NCI-H69 (cell line): ENCODE data around the gene THRA.

Experiments used
- DNase-seq: peaks from one replicate; lab custom pipeline; 2025; lab: John Stamatoyannopoulos, UW

Gene THRA

DNA sequence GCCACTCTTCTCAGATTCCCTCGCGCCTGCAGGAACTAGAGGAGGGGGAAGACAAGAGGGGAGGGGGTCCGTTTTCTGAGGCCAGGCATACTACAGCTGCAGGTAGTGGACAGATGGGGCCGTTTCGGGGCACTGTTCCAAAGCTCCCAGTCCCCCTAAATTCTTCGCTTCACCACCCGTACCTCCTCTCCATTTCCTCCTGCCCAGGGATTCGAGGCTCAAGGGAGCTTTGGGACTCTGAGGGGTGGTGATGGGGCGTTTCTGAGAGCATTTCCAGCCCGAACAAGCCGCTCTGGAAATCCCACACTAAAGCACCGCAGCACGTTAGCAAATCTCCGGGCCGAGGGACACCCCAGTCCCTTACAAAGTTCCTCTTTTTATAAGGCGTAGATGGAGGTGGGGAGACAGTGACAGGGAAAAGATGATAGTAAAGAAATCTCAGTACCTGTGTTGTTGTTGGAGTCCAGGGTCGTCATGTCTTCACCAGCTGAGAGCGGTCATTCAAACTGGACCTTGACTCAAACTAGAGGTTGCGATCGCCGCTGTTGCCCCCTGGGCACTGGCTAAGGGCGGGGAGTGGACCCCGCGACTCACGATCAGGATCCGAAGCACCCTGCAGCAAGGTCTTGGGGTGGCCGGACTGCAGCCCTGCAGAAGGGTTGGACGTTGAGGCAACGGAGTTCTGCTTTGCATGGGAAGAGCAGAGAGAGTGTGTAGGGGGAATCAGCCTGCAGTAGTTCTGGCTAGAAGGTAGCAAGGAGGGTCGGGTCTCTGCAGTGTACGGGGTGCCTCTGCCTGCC, 37.1 kb downstream of the THRA start:
- DNase-seq: no peak

DNA sequence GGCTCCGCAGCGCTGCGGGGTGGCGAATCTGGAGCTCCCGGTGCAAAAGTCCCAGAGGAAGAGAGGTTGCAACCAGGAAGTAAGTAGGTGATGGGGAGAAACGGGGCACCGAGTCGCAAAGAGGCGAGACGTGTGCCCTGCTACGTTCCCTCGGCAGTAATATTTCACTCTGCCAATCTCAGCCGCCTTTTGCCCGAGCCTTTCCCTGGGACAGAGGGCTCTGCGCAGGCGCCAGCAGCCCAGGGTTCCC, 37.6 kb downstream of the THRA start, which contains the start of gene NR1D1:
Gene NR1D1 (minus strand): TSS at position 171 of the 250 bp plus-strand sequence. CDS start 495 bp downstream, outside the sequence.
- no peak for DNase-seq

DNA sequence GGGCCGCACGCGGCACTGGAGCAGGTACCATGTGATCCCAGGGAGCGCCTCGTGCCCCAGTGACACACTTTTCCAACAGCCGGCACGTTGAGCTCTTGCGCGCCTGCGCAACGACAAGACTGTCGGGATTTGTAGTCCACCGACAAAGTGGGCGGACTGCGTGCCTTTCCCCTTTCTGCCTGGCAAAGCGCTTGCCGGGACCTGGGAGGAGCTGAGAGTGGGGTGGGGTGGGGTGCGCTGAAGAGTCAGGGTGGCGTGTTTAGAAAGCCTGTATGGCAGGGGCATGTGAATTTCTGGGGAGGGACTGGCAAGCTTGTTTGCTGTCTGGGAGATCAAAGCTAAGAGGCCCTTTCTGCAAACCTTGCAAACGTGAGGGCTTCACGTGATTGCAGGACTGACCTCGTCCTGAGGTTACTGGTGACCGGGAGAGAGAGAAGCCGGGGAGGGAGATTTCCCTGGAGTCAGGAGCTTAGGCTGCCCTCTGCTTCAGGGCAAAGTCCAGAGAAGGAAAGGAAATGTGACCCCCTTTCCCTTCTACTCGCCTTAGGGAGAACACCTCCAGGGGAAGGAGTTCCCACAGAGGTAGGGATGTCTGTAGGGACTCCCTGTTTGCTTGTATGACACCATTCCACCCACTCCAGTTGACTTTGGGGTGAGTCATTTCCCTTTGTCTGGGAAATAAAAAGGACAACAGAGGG, 38.1 kb downstream of the THRA start:
- DNase-seq: peak; percentile 95

DNA sequence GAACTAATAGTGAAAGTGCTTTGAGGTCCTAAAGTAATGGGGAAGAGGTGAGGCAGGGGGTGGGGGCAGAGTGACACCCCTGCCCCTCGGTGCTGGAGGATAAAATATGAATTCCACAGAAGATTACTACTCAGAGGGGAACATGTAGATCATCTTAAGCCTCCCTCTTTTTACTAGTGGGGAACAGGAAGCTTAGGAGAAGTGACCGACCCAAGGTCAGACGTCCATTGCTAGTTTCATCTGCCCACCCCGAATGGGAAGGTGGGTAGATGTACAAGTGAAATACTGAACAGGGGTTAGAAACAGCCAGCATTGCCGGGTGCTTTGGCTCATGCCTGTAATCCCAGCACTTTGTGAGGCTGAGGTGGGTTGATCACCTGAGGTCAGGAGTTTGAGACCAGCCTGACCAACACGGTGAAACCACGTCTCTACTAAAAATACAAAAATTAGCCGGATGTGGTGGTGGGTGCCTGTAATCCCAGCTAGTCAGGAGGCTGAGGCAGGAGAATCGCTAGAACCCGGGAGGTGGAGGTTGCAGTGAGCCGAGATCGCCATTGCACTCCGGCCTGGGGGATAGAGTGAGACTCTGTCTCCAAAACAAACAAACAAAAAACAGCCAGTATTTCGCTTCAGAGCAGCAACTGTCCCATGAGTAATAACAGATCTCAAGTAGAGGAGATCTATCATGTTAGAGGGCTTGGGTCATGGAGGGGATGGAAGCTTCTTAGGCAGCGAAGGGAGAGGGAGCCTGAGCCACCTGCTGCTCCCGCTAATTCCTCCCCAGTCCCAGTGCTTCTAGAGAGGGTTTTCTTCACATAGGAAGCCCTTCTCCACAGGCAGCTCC, 38.8 kb downstream of the THRA start:
- DNase-seq: no peak

DNA sequence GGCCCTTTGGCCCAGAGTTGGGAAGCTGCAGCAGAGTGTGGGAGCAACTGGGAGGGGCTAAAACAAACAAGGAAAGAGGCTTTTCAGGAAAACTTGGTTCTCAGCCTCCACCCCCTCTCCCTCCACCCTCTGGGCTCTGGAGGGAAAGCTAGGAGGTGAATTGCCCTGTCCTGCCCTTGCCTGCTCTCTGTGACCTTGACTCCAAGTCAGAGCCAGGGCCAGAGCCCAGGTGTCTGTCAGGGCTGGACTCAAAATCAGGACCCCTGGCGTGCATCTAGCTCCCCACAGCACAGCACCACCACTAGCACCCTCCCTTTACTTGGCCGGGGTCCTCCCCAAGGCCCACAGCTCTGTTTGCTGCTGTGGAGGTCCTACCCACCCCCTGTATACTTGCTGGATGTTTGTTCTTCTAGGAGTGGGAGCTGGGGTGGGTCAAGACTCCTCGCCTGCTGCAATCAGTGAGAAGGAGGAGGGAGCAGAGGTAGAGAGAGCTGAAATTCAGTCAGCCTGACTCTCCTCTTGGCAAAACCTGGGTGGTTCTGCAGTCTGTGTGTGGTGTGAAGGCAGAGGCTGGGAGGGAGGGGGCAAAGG, 40.4 kb downstream of the THRA start:
- no peak for DNase-seq

DNA sequence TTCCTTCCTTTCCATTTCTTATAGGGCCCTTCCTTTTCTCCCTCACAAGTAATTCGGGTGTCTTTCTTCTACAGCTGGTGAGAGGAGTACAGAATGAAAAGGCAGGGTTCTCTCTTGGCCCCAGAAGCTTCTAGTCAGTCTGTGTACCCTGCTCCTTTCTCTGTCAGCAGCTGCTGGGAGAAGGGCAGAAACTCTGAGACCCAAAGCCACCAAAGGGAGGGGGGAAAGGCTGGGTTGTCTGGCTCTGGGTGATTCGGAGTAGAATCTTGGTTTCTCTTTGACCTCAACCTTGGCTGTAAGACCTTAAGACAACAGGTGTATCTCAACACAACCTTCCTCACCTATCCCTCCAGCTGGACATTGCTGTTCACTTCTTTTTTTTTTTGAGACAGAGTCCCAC, 40.9 kb downstream of the THRA start:
- DNase-seq: no peak

DNA sequence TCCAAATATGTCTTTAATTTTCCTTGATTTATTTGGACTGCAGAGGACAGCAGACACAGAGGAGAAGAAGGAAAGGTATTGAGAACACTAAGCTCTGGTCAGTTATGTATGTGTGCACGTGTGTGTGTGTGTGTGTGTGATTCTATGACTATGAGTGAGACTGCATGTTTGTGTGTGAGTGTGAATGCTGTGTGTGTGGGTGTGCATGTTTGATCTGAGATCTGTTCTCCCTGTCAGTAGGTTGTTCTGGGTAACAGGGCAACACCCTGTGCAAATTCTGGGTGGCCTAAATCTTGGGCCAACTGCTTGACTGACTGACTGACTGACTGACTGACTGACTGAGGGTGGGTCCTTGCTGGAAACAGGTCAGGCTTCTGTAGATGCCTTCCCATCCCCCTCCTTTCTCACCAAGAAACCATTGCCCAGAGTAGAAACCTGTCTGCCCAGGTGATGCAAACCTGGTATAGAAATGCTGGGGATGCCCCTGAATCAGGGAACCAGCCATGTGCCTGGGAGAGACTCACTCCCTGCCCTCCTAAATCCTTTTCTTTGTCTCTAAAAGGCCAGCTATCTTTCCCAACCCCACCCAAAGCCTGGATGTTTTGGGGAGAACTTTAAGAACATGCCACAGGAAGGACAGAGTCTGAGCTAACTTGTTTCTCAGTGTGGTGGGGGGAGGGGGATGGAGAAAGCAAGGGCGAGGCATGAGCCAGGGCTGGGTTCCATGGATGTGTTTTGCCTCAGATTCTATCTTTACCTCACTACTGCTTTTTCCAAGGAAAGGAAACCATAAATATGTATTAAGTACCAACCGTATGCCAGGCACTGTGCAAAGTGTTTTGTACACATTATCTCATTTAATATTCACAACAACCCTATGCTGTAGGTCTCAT, 42.1 kb downstream of the THRA start:
- DNase-seq: no peak

DNA sequence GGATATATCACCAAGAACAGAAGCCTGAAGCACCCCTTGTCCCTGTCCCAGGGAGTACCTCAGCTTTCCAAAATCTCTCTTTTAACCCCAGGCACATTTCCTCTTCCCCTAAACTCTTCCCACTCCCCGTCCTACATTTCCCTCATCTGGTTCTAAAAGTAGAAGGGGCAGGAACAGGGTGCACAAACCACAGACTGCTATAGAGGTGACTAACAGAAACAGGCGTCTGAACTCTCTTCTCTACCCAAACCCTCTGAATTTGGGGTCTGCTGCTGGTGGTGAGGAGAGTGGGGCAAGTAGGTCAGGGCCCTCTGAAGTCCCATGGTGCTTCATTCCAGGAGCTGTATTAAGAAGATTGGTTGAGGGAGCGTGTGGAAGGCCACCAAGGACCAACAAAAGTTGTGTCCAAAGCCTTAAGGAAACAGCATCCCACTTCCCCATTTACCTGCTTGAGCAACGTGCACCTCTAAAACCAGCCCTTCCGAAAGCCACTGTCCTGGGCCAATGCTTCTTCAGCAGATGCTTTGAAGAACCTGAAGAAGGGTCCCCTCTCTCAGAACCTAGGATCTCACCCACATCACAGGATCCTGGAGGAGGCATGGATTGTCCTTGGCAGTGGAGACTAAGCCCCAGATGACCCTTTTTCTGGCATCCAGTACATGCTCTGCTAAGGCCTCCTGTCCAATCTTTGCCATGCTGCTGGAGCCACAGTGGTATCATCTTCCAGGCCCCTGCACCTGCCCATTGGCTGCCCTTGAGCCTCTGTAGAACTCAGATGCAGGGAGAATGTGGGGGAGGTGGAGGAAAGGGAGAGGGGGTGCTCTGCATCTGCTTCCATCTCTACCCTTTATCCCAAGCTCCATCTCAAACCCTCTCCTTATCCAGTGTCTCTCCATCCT, 43.3 kb downstream of the THRA start:
- DNase-seq: no peak

DNA sequence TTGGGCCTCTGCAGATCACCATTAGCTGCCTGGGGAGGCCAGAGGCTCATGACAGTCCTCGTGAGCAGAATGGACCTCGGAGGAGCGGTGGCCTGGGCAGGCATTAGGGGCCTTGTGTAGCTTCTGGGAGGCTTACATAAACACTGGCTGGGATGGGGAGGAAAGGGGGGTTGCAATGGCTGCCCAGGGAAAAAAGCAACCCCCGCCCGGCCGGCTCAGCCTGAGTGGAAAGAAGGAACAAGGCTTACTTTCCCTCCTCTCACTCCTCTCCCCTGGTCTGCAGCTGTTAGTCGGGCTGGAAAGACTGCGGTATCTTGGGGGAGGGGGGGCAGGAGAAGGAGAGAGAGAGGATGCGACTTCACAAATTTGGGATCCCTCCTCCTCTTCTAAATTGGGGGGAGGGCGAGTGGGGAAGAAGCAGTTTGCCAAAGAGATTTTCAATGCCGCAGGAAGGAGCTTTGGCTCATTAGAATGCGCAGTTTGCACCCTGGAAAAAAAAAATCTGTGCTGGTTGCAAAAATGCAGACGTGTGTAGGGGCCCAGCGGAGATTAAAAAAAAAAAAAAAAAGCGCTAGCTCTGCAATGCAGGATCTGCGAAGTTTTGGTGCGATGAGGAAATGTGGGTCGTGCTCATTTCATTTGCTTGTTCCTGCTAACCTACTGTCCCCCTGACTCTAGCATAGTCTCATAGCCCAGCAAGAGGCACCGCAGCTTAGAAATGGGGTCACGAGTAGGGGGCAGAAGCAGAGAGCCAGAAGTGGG, 44.2 kb downstream of the THRA start:
- DNase-seq: no peak

DNA sequence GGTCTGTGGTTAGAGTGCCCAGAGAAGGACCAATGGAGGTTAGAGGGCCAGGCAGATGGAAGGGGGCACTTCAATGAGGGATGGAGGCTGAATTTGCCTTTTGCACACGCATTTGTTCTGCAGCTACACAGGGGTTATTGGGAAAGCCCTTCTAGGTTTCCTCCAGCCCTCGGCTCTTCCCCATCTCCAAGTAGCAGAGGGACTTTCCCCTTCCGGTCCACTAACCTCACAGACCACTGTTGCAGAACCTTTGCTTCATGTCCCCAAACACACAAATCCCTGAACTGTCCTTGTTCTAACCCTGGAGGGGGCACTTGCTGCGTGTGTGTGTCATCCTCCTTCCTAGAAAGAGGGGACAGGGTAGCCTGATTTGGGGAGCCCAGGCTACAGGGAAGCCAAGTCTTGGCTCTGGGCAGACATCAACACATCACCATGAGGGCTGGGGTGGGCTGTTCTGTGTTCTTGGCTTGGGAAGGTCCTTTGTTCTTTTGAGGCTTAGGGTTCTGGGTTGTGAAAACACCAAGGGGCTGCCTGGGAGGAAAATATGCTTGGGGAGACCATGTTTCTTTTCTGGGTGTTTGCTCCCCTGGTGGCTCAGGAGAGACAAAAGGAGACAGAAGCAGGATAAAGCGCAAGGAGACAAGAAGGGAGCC, 44.9 kb downstream of the THRA start:
- no peak for DNase-seq

DNA sequence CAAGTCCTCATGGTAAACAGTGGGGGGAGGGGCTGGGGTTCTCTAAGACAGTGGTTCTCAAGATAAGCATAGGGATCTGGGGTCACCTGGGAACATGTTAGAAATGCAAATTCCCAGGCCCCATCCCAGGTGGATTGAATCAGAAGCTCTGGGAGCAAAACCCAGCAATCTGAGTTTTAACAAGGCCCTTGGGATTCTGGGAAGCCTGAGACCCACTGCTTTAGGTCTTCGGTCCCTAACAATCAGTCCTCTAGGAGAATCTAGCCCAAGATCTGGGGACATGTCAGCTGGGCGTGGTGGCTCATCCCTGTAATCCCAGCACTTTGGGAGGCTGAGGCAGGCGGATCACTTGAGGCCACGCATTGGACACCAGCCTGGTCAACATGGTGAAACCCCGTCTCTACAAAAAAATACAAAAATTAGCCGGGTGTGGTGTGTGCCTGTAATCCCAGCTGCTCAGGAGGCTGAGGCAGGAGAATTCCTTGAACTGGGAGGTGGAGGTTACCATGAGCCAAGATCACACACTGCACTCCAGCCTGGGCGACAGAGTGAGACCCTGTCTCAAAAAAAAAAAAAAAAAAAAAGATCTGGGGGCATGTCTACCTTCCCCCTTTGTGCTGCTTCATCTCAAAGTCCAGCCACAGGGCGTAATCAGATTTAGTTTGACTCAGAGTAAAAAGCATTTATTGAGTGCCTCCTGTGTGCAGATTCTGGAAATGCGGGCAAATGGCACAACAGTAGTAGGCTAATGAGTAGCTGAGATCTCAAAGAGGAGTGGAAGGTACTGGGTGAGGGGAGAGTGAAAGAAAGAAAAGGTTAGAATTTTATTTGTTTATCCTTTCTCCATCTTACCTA, 46.4 kb downstream of the THRA start:
- no peak for DNase-seq

DNA sequence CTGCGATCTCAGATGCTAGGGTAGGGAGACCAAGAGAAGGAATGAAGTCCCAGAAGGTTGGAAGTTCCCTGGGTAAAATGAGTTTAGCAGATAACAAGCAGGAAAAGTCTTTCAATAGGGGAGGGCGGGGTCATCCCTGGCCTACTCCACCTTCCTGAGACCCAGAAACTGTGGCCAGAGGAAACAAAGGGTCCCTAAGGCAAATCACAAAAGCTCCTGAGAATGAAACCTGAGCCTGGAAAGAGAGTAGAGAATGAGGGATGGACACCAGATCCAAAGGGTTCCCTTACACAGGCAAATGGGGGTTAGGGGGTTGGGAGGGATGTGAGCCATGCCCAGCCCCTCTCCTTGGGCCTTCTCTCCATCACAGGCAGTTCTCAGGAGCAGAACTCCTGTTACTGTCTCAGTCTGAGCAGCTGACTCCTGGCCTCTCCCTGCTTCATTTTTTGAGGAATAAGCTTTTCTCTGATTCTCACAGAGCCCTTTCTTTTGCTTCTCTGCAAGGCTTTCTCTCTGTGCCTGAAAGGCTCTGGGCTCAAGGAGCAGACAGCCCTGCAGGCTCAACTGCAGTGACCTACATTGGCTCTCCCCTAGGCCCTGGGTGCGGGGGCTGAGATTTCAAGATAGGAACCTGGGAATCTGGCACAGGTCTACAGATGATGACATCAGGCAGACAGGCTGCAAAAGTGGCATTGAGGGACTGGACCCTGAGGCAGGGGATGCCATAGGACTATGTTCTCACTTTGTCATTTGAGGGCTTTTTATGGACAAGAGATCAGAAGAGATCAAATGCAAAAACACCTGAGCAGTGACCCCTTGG, 47.5 kb downstream of the THRA start:
- no peak for DNase-seq

DNA sequence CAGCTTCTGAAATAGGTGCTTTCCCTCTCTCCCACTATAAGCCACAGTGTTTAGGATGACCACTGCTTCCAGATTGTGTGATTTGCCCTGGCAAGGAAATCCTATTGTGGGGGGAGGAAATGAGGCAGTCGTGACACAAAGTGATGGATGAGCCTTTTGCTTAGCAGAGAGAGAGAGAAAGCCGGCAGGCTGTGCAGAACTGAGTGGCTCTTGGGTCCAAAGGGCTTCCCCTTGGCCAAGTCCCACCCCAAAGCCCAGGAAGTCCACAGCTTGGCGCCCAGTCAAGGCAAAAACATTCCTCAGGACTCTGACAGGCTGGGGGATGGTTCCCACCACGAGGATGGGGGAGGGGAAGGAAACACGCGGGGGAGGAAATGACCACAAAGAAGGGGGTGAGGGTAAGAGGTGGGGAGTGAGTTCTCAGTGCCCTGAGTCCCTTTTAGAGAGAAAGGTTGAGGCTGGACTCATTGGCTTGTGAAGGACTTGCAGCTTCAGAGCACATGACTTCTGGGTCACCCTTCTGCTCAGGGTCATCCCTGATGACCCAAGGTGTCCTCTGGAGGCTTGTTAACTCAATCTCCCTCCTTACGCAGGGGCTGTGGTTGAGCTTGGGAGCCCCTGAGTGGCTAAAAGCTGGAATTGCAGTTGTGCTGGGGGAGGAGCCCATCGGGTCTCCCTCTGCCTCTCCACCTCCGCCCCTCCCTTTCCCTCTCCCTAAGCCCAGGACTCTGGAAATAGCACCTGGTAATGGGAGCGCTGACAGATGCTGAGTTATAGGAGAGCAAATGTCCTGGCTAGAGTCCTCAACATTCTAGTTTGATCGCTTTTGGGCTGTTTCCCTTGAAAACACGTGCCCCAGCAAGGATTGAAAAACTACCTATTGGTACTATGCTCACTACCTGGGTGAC, 48.7 kb downstream of the THRA start:
- DNase-seq: peak; percentile 90

DNA sequence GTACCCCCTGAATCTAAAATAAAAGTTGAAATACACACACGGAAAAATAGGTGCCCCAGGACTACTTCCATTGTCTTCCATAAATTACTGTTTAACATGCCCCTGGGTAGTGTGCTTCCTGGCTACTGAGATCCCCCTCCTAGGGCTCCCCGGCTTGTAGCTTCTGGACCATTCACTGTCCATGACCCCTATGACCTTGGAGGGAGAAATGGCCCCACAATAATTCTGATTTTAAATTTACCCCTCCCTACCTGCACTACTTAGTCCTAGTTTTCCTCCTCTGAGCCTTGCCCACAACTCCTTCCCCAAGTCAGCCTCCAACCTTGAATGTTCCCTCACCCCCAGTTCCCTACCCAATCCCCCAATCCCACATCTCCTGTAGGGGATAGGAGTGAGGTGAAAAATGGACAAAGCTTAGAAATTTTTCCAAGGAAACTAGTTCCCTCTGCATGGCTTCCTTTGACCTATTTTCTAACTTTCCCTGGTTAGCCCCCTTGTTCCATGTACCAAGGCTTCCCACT, 49.5 kb downstream of the THRA start:
- peak; percentile 13 for DNase-seq

DNA sequence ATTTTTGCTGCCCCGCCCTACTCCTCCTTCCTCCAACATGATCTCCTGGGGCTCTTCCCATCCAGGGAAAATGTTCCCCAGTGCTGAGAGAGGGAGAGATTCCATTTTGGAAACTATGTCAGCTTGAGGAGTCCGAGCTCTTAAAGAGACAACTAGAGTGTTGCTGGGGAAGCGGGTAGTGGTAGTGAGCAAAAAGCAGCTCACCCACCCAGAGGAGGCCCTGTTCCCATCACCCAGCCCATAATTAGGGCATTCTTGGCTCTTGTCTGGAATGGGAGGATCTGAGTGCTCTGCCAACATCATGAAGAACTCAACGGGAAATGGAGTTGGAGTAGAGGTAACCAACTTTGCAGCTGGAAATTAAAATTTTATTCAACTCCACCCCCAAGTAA, 49.9 kb downstream of the THRA start:
- DNase-seq: peak; percentile 41
